HL-60 (cell line): Measurements from ENCODE around the gene IFNL1.

Experiments used
- DNase-seq, 2 experiments: peaks; one replicate each; pipeline ENCODE4 v3.0.0-alpha.2; 2010 to 2020; ENCODE audit warnings: low read depth in 1 of 2, low spot score in 1 of 2
- H3K27ac ChIP-seq: fragments of 250-450 bp; sonication (Bioruptor Pico); replicated peaks from 2 replicates; pipeline ENCODE4 v1.5.1; 2020; ENCODE audit warnings: mild to moderate bottlenecking, moderate library complexity
- H3K27me3 ChIP-seq: fragments of 250-450 bp; sonication (Bioruptor Pico); 2 replicates; pipeline ENCODE4 v1.5.1; 2021; ENCODE audit warnings: mild to moderate bottlenecking, moderate library complexity; ENCODE audit not compliant: insufficient read depth, poor library complexity, severe bottlenecking
- H3K4me3 ChIP-seq: replicated peaks from 2 replicates; pipeline ENCODE4 v1.5.1; 2011; ENCODE audit warnings: mild to moderate bottlenecking, control low read depth, low read length; ENCODE audit not compliant: insufficient read depth
- GABPA ChIP-seq: IDR thresholded peaks from 2 replicates; pipeline ENCODE4 v1.6.1; 2012; ENCODE audit warnings: low read depth
- POLR2AphosphoS5 ChIP-seq: IDR thresholded peaks from 2 replicates; pipeline ENCODE4 v1.6.1; 2012; ENCODE audit warnings: low read depth
- SPI1 ChIP-seq: IDR thresholded peaks from 2 replicates; pipeline ENCODE4 v1.6.1; 2012; ENCODE audit warnings: low read depth, mild to moderate bottlenecking, borderline replicate concordance
- TF ChIP-seq, protein P1 (sequence below): IDR thresholded peaks from 2 replicates; pipeline ENCODE4 v1.6.1; 2012; ENCODE audit warnings: low read depth; ENCODE audit not compliant: insufficient replicate concordance
- TF ChIP-seq, protein P2 (sequence below): IDR thresholded peaks from one replicate; pipeline ENCODE4 v1.5.1; 2011; ENCODE audit warnings: low read length, control low read depth, inconsistent platforms; ENCODE audit not compliant: insufficient read depth

The IFNL1 gene

GRCh38 chr19:39318071-39318470 lies 21.9 kb downstream of the IFNL1 start:
- Histone ChIP-seq H3K27me3 (peaks cover 3% of the 10 kb centered on the region), H3K27ac (no peak overlapping the region), H3K4me3 (no peak overlapping the region)
- TF ChIP-seq GABPA (no peak), POLR2AphosphoS5 (no peak), SPI1 (no peak)
- TF ChIP-seq, protein P1, sequence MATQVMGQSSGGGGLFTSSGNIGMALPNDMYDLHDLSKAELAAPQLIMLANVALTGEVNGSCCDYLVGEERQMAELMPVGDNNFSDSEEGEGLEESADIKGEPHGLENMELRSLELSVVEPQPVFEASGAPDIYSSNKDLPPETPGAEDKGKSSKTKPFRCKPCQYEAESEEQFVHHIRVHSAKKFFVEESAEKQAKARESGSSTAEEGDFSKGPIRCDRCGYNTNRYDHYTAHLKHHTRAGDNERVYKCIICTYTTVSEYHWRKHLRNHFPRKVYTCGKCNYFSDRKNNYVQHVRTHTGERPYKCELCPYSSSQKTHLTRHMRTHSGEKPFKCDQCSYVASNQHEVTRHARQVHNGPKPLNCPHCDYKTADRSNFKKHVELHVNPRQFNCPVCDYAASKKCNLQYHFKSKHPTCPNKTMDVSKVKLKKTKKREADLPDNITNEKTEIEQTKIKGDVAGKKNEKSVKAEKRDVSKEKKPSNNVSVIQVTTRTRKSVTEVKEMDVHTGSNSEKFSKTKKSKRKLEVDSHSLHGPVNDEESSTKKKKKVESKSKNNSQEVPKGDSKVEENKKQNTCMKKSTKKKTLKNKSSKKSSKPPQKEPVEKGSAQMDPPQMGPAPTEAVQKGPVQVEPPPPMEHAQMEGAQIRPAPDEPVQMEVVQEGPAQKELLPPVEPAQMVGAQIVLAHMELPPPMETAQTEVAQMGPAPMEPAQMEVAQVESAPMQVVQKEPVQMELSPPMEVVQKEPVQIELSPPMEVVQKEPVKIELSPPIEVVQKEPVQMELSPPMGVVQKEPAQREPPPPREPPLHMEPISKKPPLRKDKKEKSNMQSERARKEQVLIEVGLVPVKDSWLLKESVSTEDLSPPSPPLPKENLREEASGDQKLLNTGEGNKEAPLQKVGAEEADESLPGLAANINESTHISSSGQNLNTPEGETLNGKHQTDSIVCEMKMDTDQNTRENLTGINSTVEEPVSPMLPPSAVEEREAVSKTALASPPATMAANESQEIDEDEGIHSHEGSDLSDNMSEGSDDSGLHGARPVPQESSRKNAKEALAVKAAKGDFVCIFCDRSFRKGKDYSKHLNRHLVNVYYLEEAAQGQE, result no peak
- TF ChIP-seq, protein P2, sequence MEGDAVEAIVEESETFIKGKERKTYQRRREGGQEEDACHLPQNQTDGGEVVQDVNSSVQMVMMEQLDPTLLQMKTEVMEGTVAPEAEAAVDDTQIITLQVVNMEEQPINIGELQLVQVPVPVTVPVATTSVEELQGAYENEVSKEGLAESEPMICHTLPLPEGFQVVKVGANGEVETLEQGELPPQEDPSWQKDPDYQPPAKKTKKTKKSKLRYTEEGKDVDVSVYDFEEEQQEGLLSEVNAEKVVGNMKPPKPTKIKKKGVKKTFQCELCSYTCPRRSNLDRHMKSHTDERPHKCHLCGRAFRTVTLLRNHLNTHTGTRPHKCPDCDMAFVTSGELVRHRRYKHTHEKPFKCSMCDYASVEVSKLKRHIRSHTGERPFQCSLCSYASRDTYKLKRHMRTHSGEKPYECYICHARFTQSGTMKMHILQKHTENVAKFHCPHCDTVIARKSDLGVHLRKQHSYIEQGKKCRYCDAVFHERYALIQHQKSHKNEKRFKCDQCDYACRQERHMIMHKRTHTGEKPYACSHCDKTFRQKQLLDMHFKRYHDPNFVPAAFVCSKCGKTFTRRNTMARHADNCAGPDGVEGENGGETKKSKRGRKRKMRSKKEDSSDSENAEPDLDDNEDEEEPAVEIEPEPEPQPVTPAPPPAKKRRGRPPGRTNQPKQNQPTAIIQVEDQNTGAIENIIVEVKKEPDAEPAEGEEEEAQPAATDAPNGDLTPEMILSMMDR, result no peak
- DNase-seq, result no peak

GRCh38 chr19:39318690-39319089 lies 22.5 kb downstream of the IFNL1 start:
- Histone ChIP-seq H3K27ac (no peak overlapping the region), H3K27me3 (peaks cover 3% of the 10 kb centered on the region), H3K4me3 (no peak overlapping the region)
- no peak for DNase-seq
- TF ChIP-seq POLR2AphosphoS5 (no peak), SPI1 (no peak)
- TF ChIP-seq, protein P2, result no peak

DNA sequence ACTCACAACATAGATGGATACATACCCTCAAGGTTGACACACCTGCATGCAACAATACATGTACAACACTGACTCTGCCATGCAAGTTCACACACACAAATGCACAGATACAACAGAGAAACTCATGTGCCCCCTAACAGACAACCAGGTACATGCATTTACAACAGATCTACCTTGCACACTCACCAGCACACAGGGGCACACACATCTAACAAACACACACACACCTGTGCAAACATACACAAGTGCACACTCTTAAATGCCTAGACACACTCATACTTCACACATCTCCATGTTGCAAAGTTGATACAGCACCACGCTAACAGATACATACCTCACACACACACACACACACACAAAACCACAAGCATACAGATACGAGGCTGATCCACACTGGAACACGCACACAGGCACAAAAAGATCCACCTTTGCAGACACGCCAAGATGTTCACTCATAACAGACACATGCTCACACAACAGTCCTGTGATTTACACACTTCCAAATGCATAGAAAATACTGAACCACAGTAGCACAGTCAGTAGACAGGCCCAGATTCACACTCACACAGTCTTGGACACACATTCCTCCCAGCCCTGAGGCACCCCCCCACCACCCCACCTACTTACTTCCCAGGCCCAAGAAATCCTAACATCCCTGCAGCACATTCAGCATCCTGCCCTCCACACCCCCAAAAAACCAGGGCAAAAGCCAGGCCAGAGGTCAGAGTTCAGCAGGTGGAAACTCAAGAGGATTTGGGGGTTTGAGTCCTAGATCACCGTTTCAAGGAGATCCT lies 23.1 kb downstream of the IFNL1 start:
- no peak for DNase-seq
- H3K27me3 ChIP-seq, result peaks cover 3% of the 10 kb centered on the region
- TF ChIP-seq GABPA (no peak), POLR2AphosphoS5 (no peak), SPI1 (no peak)
- TF ChIP-seq, protein P2, result no peak
- H3K27ac ChIP-seq, result no peak overlapping the region
- no peak overlapping the region for H3K4me3 ChIP-seq

GRCh38 chr19:39319892-39320248 lies 23.7 kb downstream of the IFNL1 start:
- no peak for DNase-seq
- TF ChIP-seq POLR2AphosphoS5, result no peak
- TF ChIP-seq, protein P2, result no peak
- H3K4me3 ChIP-seq, result peak overlapping the region; percentile 55
- peaks cover 3% of the 10 kb centered on the region for H3K27me3 ChIP-seq
- no peak overlapping the region for H3K27ac ChIP-seq
